Upper lobe of left lung (tissue), 4 donors: ENCODE results near the gene SEC16A.

Experiments used
- CTCF ChIP-seq, 6 experiments: fragments of 450-650 bp in 4 of 6; fragments of 200-600 bp in 2 of 6; sonication (generic) in 2 of 6; IDR thresholded peaks; one replicate each; pipeline ENCODE4 v1.5.1; 2016 to 2019; ENCODE audit warnings: antibody characterized with exemption in 6 of 6
- POLR2AphosphoS5 ChIP-seq, 2 donors: sonication (generic); formaldehyde crosslinking; IDR thresholded peaks; one replicate each; pipeline ENCODE4 v1.5.1; 2017; ENCODE audit warnings: antibody characterized with exemption in 2 of 2

- no peak for TF ChIP-seq POLR2AphosphoS5 (IDR thresholded peaks at IDR 0.05)
- no peak for TF ChIP-seq CTCF (IDR thresholded peaks at IDR 0.05)
Measured at GRCh38 chr9:136527131-136527530, 44.3 kb upstream of the SEC16A start.
